Stimulated activated naive B cell treated with anti-CD40 and anti-IgM and Interleukin-4, amounts not matched to agents 10 μg/mL and 1 μg/mL and 100 μg/mL, for 72 hours (primary cell): ENCODE data around the gene PCP4.
A peak's percentile ranks its signal among the peaks of the same experiment; 100 is the strongest.

Experiments
- ATAC-seq, 2 donors: fragments of 150-1000 bp; cut with Tn5 transposase; replicated peaks; 2 replicates each; pipeline ENCODE4 v1.10.0; 2021; ENCODE audit warnings: moderate library complexity in 1 of 2
- DNase-seq: peaks from one replicate; pipeline ENCODE4 v3.0.0; 2021
- H3K27ac Mint-ChIP-seq: one replicate; pipeline ENCODE4 v1.8.0; 2022; ENCODE audit warnings: mild to moderate bottlenecking, mixed read lengths
- H3K27me3 Mint-ChIP-seq, 2 donors: one replicate each; pipeline ENCODE4 v1.8.0; 2022; ENCODE audit warnings: mixed read lengths in 2 of 2
- H3K36me3 Mint-ChIP-seq, 2 donors: one replicate each; pipeline ENCODE4 v1.8.0; 2022; ENCODE audit warnings: mixed read lengths in 2 of 2, mild to moderate bottlenecking in 1 of 2
- H3K4me1 Mint-ChIP-seq, 2 donors: one replicate each; pipeline ENCODE4 v1.8.0; 2022; ENCODE audit warnings: mixed read lengths in 2 of 2, mild to moderate bottlenecking in 1 of 2
- H3K4me3 Mint-ChIP-seq, 2 donors: one replicate each; pipeline ENCODE4 v1.8.0; 2022; ENCODE audit warnings: mild to moderate bottlenecking in 2 of 2, mixed read lengths in 2 of 2, moderate library complexity in 1 of 2
- H3K9me3 Mint-ChIP-seq, 2 donors: one replicate each; pipeline ENCODE4 v1.8.0; 2022; ENCODE audit warnings: mixed read lengths in 2 of 2, mild to moderate bottlenecking in 1 of 2

Gene PCP4

GRCh38 chr21:39867198-39867650 is at the start of gene PCP4:
TSS of gene PCP4 (plus strand) at chr21:39867438. CDS start at chr21:39867502, 64 bp downstream.
- peak; percentile 73 to 76 for ATAC-seq
- H3K36me3 Mint-ChIP-seq = no peaks in the 10 kb centered on the region
- DNase-seq = peak; percentile 28
- H3K4me1 Mint-ChIP-seq = peaks cover 0 to 3% of the 10 kb centered on the region in 2 donors
- no peaks in the 10 kb centered on the region for H3K9me3 Mint-ChIP-seq
- peaks cover 14 to 15% of the 10 kb centered on the region in 2 donors for H3K27me3 Mint-ChIP-seq
- H3K4me3 Mint-ChIP-seq = no peak within 1 kb of the TSS
- no peak within 1 kb of the TSS for H3K27ac Mint-ChIP-seq

- H3K27ac Mint-ChIP-seq = no peak overlapping the region
- no peak for DNase-seq
- peak in 1 of 2 donors; percentile 22 for ATAC-seq
- peaks cover 0 to 4% of the 10 kb centered on the region in 2 donors for H3K27me3 Mint-ChIP-seq
- H3K9me3 Mint-ChIP-seq = peaks cover 0 to 7% of the 10 kb centered on the region in 2 donors
- H3K4me1 Mint-ChIP-seq = no peaks in the 10 kb centered on the region
- no peak overlapping the region for H3K4me3 Mint-ChIP-seq
- no peaks in the 10 kb centered on the region for H3K36me3 Mint-ChIP-seq
These were observed 48.7 kb upstream of the PCP4 start for GRCh38 chr21:39818557-39818956.

- Mint-ChIP-seq H3K27ac (no peak overlapping the region), H3K4me3 (no peak overlapping the region), H3K4me1 (no peaks in the 10 kb centered on the region), H3K36me3 (no peaks in the 10 kb centered on the region), H3K9me3 (peaks cover 6 to 12% of the 10 kb centered on the region in 2 donors), H3K27me3 (no peaks in the 10 kb centered on the region)
- DNase-seq (no peak), ATAC-seq (no peak)
These were observed 45.2 kb upstream of the PCP4 start for GRCh38 chr21:39822042-39822441.

- Mint-ChIP-seq H3K4me1 (no peaks in the 10 kb centered on the region), H3K4me3 (no peak overlapping the region), H3K36me3 (no peaks in the 10 kb centered on the region), H3K27ac (no peak overlapping the region), H3K9me3 (peaks cover 6 to 13% of the 10 kb centered on the region in 2 donors), H3K27me3 (no peaks in the 10 kb centered on the region)
- no peak for ATAC-seq
- DNase-seq = no peak
These were observed 42.0 kb upstream of the PCP4 start for GRCh38 chr21:39825250-39825649.

GRCh38 chr21:39834543-39834942 is 32.7 kb upstream of the PCP4 start:
- H3K27me3 Mint-ChIP-seq = no peaks in the 10 kb centered on the region
- H3K4me1 Mint-ChIP-seq = no peaks in the 10 kb centered on the region
- ATAC-seq (no peak), DNase-seq (no peak)
- H3K4me3 Mint-ChIP-seq = no peak overlapping the region
- no peak overlapping the region for H3K27ac Mint-ChIP-seq
- peaks cover 0 to 3% of the 10 kb centered on the region in 2 donors for H3K9me3 Mint-ChIP-seq
- no peaks in the 10 kb centered on the region for H3K36me3 Mint-ChIP-seq

GRCh38 chr21:39837861-39838359 is 29.3 kb upstream of the PCP4 start:
- H3K4me1 Mint-ChIP-seq = no peaks in the 10 kb centered on the region
- DNase-seq (no peak), ATAC-seq (no peak)
- no peak overlapping the region for H3K27ac Mint-ChIP-seq
- no peak overlapping the region for H3K4me3 Mint-ChIP-seq
- no peaks in the 10 kb centered on the region for H3K36me3 Mint-ChIP-seq
- H3K9me3 Mint-ChIP-seq = peaks cover 0 to 3% of the 10 kb centered on the region in 2 donors
- no peaks in the 10 kb centered on the region for H3K27me3 Mint-ChIP-seq

- Mint-ChIP-seq H3K4me3 (no peak overlapping the region), H3K9me3 (peaks cover 3 to 4% of the 10 kb centered on the region in 2 donors), H3K36me3 (no peaks in the 10 kb centered on the region), H3K27me3 (peaks cover 8 to 11% of the 10 kb centered on the region in 2 donors), H3K27ac (no peak overlapping the region), H3K4me1 (no peaks in the 10 kb centered on the region)
- ATAC-seq (no peak), DNase-seq (no peak)
These were observed 26.7 kb upstream of the PCP4 start for GRCh38 chr21:39840373-39841097.

- no peaks in the 10 kb centered on the region for H3K4me1 Mint-ChIP-seq
- H3K27ac Mint-ChIP-seq = no peak overlapping the region
- DNase-seq (no peak), ATAC-seq (no peak)
- peaks cover 3 to 4% of the 10 kb centered on the region in 2 donors for H3K9me3 Mint-ChIP-seq
- H3K4me3 Mint-ChIP-seq = no peak overlapping the region
- peaks cover 8 to 11% of the 10 kb centered on the region in 2 donors for H3K27me3 Mint-ChIP-seq
- no peaks in the 10 kb centered on the region for H3K36me3 Mint-ChIP-seq
These were observed 24.3 kb upstream of the PCP4 start for GRCh38 chr21:39842741-39843459.

- ATAC-seq (no peak), DNase-seq (no peak)
- peaks cover 3 to 4% of the 10 kb centered on the region in 2 donors for H3K9me3 Mint-ChIP-seq
- H3K4me3 Mint-ChIP-seq = no peak overlapping the region
- H3K4me1 Mint-ChIP-seq = no peaks in the 10 kb centered on the region
- H3K27me3 Mint-ChIP-seq = peaks cover 8 to 11% of the 10 kb centered on the region in 2 donors
- H3K27ac Mint-ChIP-seq = no peak overlapping the region
- no peaks in the 10 kb centered on the region for H3K36me3 Mint-ChIP-seq
These were observed 23.8 kb upstream of the PCP4 start for GRCh38 chr21:39843483-39843882.

GRCh38 chr21:39843916-39844315 is 23.3 kb upstream of the PCP4 start:
- Mint-ChIP-seq H3K27me3 (peaks cover 8 to 11% of the 10 kb centered on the region in 2 donors), H3K27ac (no peak overlapping the region), H3K4me1 (no peaks in the 10 kb centered on the region), H3K9me3 (peaks cover 3 to 4% of the 10 kb centered on the region in 2 donors), H3K4me3 (no peak overlapping the region), H3K36me3 (no peaks in the 10 kb centered on the region)
- ATAC-seq = no peak
- DNase-seq = no peak

- Mint-ChIP-seq H3K9me3 (peaks cover 3 to 4% of the 10 kb centered on the region in 2 donors), H3K27me3 (peaks cover 8 to 11% of the 10 kb centered on the region in 2 donors), H3K27ac (no peak overlapping the region), H3K4me3 (no peak overlapping the region), H3K4me1 (no peaks in the 10 kb centered on the region), H3K36me3 (no peaks in the 10 kb centered on the region)
- ATAC-seq (no peak), DNase-seq (no peak)
These were observed 21.6 kb upstream of the PCP4 start for GRCh38 chr21:39845571-39846130.

- Mint-ChIP-seq H3K4me3 (no peak overlapping the region), H3K4me1 (no peaks in the 10 kb centered on the region), H3K36me3 (no peaks in the 10 kb centered on the region), H3K27me3 (peaks cover 8 to 11% of the 10 kb centered on the region in 2 donors), H3K27ac (no peak overlapping the region), H3K9me3 (peaks cover 3 to 4% of the 10 kb centered on the region in 2 donors)
- no peak for ATAC-seq
- no peak for DNase-seq
These were observed 19.4 kb upstream of the PCP4 start for GRCh38 chr21:39847877-39848276.

GRCh38 chr21:39849014-39849655 is 18.1 kb upstream of the PCP4 start:
- no peak overlapping the region for H3K27ac Mint-ChIP-seq
- no peaks in the 10 kb centered on the region for H3K36me3 Mint-ChIP-seq
- H3K4me3 Mint-ChIP-seq = no peak overlapping the region
- peaks cover 3 to 8% of the 10 kb centered on the region in 2 donors for H3K9me3 Mint-ChIP-seq
- H3K4me1 Mint-ChIP-seq = no peaks in the 10 kb centered on the region
- peaks cover 3 to 4% of the 10 kb centered on the region in 2 donors for H3K27me3 Mint-ChIP-seq
- ATAC-seq = no peak
- DNase-seq = no peak

- ATAC-seq (no peak), DNase-seq (no peak)
- no peaks in the 10 kb centered on the region for H3K27me3 Mint-ChIP-seq
- no peak overlapping the region for H3K4me3 Mint-ChIP-seq
- no peak overlapping the region for H3K27ac Mint-ChIP-seq
- no peaks in the 10 kb centered on the region for H3K36me3 Mint-ChIP-seq
- no peaks in the 10 kb centered on the region for H3K4me1 Mint-ChIP-seq
- H3K9me3 Mint-ChIP-seq = peaks cover 0 to 4% of the 10 kb centered on the region in 2 donors
These were observed 16.9 kb upstream of the PCP4 start for GRCh38 chr21:39850333-39850732.
